ENCODE measurements around the gene DNM3. TPM values are rescaled to one million over a fixed set of nuclear protein-coding genes. Genes with fewer than 3 reads are reported as not detected.

DNM3 gene
- polyA plus RNA-seq, 1 of the 3 experiments (the other 2 are of a cell fraction) = 0.43 TPM

DNA sequence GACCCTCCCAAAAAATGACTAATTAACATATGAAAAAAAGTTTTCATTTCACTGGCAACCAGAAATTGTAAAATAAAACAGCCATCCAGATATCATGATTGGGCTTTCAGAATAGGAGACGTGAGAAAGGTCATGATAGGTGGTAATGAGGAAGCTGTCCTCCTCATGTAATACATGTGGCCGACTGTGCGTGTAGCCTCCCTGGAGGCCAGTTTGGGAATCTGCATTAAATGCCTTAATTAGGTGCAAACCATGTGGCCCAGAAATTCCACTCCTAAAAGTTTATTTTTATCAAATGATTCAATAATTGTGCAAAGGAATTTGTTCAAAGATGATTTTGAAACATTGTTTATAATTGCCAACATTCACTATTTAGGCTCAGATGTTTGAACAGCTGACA lies 451.5 kb downstream of the DNM3 start:
- Histone ChIP-seq H3K4me3 (ENCODE audit: low read depth in 2 of 2, low read length in 1 of 2) (no peak overlapping the region), H3F3A (replicated peaks; ENCODE audit: insufficient read depth) (no peaks in the 10 kb centered on the region), H3K4me2 (no peak overlapping the region), H4K20me1 (ENCODE audit: insufficient read depth) (no peaks in the 10 kb centered on the region), H3K9ac (no peak overlapping the region), H2AFZ (ENCODE audit: low read depth) (no peak overlapping the region), H3K9me2 (no peaks in the 10 kb centered on the region), H3K36me3 (replicated peaks in 1 of 2; ENCODE audit: control insufficient read depth in 1 of 2, insufficient read depth in 2 of 2, low read length in 1 of 2) (no peaks in the 10 kb centered on the region), H3K9me3 (no peaks in the 10 kb centered on the region), H3K27ac (ENCODE audit: low read depth in 2 of 2, low read length in 1 of 2) (no peak overlapping the region), H3K4me1 (ENCODE audit: control insufficient read depth in 1 of 2, insufficient read depth in 2 of 2, low read depth in 1 of 2, low read length in 1 of 2) (peaks cover 0 to 5% of the 10 kb centered on the region in 2 experiments; a peak in 2 of 4 replicates), H3K27me3 (ENCODE audit: insufficient read depth) (no peaks in the 10 kb centered on the region), H3K79me2 (ENCODE audit: insufficient read depth) (no peaks in the 10 kb centered on the region)
- no peak for DNase-seq
- ChIA-PET POLR2A (no interaction called here), CTCF (no interaction called here)
- TF ChIP-seq CHD2 (IDR thresholded peaks at IDR 0.05; ENCODE audit: low read length, partially characterized antibody) (no peak), TCF12 (IDR thresholded peaks at IDR 0.05) (no peak), JUND (IDR thresholded peaks at IDR 0.05) (no peak), EZH2phosphoT487 (IDR thresholded peaks at IDR 0.05; ENCODE audit: borderline replicate concordance, low read depth) (no peak), FOSL2 (IDR thresholded peaks at IDR 0.05; ENCODE audit: borderline replicate concordance, low read depth) (no peak)
- WGBS (ENCODE audit: low lambda C conversion rate) = 96% methylated on average over 3 of the region's 3 CpGs

- Histone ChIP-seq H3K4me3 (ENCODE audit: low read depth in 2 of 2, low read length in 1 of 2) (no peak overlapping the region), H3K9me2 (no peaks in the 10 kb centered on the region), H3K79me2 (ENCODE audit: insufficient read depth) (no peaks in the 10 kb centered on the region), H3F3A (replicated peaks; ENCODE audit: insufficient read depth) (no peaks in the 10 kb centered on the region), H3K27me3 (ENCODE audit: insufficient read depth) (no peaks in the 10 kb centered on the region), H3K9ac (no peak overlapping the region), H2AFZ (ENCODE audit: low read depth) (no peak overlapping the region), H3K9me3 (no peaks in the 10 kb centered on the region), H4K20me1 (ENCODE audit: insufficient read depth) (no peaks in the 10 kb centered on the region), H3K36me3 (replicated peaks in 1 of 2; ENCODE audit: control insufficient read depth in 1 of 2, insufficient read depth in 2 of 2, low read length in 1 of 2) (no peaks in the 10 kb centered on the region), H3K4me2 (no peak overlapping the region), H3K27ac (ENCODE audit: low read depth in 2 of 2, low read length in 1 of 2) (no peak overlapping the region), H3K4me1 (ENCODE audit: control insufficient read depth in 1 of 2, insufficient read depth in 2 of 2, low read depth in 1 of 2, low read length in 1 of 2) (peaks cover 0 to 5% of the 10 kb centered on the region in 2 experiments; a peak in 2 of 4 replicates)
- CTCF ChIA-PET = no interaction called here
- 75% methylated on average over 2 of the region's 2 CpGs for WGBS (ENCODE audit: low lambda C conversion rate)
- TF ChIP-seq SMC3 (IDR thresholded peaks at IDR 0.05; ENCODE audit: low read depth, low read length) (no peak), TCF12 (IDR thresholded peaks at IDR 0.05) (no peak), ELF1 (IDR thresholded peaks at IDR 0.05) (no peak), FOXM1 (IDR thresholded peaks at IDR 0.05; ENCODE audit: low read depth) (no peak), FOXJ3 (CRISPR knock-in tag; IDR thresholded peaks at IDR 0.05) (no peak), TAF1 (IDR thresholded peaks at IDR 0.05; ENCODE audit: borderline replicate concordance, low read depth, low read length) (no peak), RXRA (IDR thresholded peaks at IDR 0.05; ENCODE audit: borderline replicate concordance, low read depth) (no peak), NRF1 (IDR thresholded peaks at IDR 0.05; ENCODE audit: low read depth, low read length) (no peak), GABPA (IDR thresholded peaks at IDR 0.05; ENCODE audit: low read depth) (no peak), MXI1 (IDR thresholded peaks at IDR 0.05; ENCODE audit: low read depth, low read length) (no peak)
- POLR2A ChIA-PET = no interaction called here
- no peak for DNase-seq
Observed at GRCh38 chr1:172293429-172293828, 452.1 kb downstream of the DNM3 start.

- WGBS (ENCODE audit: low lambda C conversion rate) = 77% methylated on average over 3 of the region's 3 CpGs
- Histone ChIP-seq H3K36me3 (replicated peaks in 1 of 2; ENCODE audit: control insufficient read depth in 1 of 2, insufficient read depth in 2 of 2, low read length in 1 of 2) (peaks cover 0 to 11% of the 10 kb centered on the region in 2 experiments), H3K79me2 (ENCODE audit: insufficient read depth) (no peaks in the 10 kb centered on the region), H3K9me2 (no peaks in the 10 kb centered on the region), H3K4me1 (ENCODE audit: control insufficient read depth in 1 of 2, insufficient read depth in 2 of 2, low read depth in 1 of 2, low read length in 1 of 2) (peaks cover 0 to 2% of the 10 kb centered on the region in 2 experiments; a peak in 2 of 4 replicates), H3K4me3 (ENCODE audit: low read depth in 2 of 2, low read length in 1 of 2) (no peak overlapping the region), H3K9me3 (no peaks in the 10 kb centered on the region), H4K20me1 (ENCODE audit: insufficient read depth) (no peaks in the 10 kb centered on the region), H3K9ac (no peak overlapping the region), H3F3A (replicated peaks; ENCODE audit: insufficient read depth) (no peaks in the 10 kb centered on the region), H3K27me3 (ENCODE audit: insufficient read depth) (no peaks in the 10 kb centered on the region), H3K4me2 (no peak overlapping the region; the same call in 1 of the 2 replicates), H2AFZ (ENCODE audit: low read depth) (no peak overlapping the region), H3K27ac (ENCODE audit: low read depth in 2 of 2, low read length in 1 of 2) (no peak overlapping the region)
- ChIA-PET POLR2A (no interaction called here), CTCF (interaction anchor here (1.0 kb wide), 1 partner anchor 12 kb away, joined by 7 read pairs; no protein-coding TSS in a partner anchor)
- no peak for DNase-seq
- TF ChIP-seq IRF3 (IDR thresholded peaks at IDR 0.05; ENCODE audit: low read depth, low read length) (no peak), GATA2 (CRISPR knock-in tag; IDR thresholded peaks at IDR 0.05) (no peak), MEF2A (IDR thresholded peaks at IDR 0.05; ENCODE audit: borderline replicate concordance, low read depth) (no peak), SIN3A (IDR thresholded peaks at IDR 0.05; ENCODE audit: borderline replicate concordance, low read depth, low read length) (no peak), RCOR1 (IDR thresholded peaks at IDR 0.05; ENCODE audit: low read length) (no peak), JUND (IDR thresholded peaks at IDR 0.05) (no peak), EZH2phosphoT487 (IDR thresholded peaks at IDR 0.05; ENCODE audit: borderline replicate concordance, low read depth) (no peak), EP300 (IDR thresholded peaks at IDR 0.05; ENCODE audit: borderline replicate concordance in 1 of 2, low read depth in 1 of 2, low read length in 1 of 2) (no peak), TCF12 (IDR thresholded peaks at IDR 0.05) (no peak), SMC3 (IDR thresholded peaks at IDR 0.05; ENCODE audit: low read depth, low read length) (no peak), FOSL2 (IDR thresholded peaks at IDR 0.05; ENCODE audit: borderline replicate concordance, low read depth) (no peak)
- TF ChIP-seq, protein P1, sequence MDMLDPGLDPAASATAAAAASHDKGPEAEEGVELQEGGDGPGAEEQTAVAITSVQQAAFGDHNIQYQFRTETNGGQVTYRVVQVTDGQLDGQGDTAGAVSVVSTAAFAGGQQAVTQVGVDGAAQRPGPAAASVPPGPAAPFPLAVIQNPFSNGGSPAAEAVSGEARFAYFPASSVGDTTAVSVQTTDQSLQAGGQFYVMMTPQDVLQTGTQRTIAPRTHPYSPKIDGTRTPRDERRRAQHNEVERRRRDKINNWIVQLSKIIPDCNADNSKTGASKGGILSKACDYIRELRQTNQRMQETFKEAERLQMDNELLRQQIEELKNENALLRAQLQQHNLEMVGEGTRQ (IDR thresholded peaks at IDR 0.05; ENCODE audit: borderline replicate concordance, low read depth, low read length) = no peak
Observed at GRCh38 chr1:172298141-172298540, 456.8 kb downstream of the DNM3 start.
